ENCODE measurements around the gene RPL36.
"Not testable (repeated sequence)": the region's sequence is repeated elsewhere in the genome, so short reads cannot be mapped to it uniquely, and the experiment has no call there.

Gene RPL36

DNA sequence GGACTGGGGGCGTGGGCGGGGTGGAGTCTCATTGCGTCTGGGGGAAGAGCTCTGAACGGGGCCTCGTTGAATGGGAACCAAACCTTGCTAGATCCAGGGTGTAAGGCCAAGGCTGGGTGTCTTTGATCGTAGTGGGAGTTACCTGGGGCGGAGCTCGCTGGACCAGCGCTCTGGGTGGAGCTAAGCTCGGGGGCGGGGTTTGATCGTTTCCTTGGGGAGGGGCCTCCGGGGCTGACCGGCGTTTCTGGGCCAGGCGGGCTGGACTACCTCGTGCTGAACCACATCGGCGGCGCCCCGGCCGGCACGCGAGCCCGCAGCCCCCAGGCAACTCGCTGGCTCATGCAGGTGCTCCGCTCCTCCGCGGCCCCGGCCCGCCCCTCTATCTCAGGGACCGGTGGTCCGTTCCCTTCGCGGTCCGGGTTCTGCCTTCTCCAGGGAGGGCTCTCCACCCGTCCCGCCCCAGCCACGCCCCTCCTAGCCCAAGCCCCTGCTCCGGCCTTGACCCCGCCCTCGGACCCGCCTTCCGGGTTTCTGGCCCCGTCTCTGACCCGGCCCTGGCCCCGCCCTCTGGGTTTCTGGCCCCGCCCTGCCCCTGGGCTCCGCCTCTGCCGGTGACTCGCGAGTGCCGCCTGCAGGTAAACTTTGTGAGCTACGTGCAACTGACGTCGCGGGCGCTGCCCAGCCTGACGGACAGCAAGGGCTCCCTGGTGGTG lies 3.3 kb upstream of the RPL36 start:
- intact Hi-C loops (cut with DNase I) = no loop called here
- peak; percentile 82 to 96 (median 92) for DNase-seq

DNA sequence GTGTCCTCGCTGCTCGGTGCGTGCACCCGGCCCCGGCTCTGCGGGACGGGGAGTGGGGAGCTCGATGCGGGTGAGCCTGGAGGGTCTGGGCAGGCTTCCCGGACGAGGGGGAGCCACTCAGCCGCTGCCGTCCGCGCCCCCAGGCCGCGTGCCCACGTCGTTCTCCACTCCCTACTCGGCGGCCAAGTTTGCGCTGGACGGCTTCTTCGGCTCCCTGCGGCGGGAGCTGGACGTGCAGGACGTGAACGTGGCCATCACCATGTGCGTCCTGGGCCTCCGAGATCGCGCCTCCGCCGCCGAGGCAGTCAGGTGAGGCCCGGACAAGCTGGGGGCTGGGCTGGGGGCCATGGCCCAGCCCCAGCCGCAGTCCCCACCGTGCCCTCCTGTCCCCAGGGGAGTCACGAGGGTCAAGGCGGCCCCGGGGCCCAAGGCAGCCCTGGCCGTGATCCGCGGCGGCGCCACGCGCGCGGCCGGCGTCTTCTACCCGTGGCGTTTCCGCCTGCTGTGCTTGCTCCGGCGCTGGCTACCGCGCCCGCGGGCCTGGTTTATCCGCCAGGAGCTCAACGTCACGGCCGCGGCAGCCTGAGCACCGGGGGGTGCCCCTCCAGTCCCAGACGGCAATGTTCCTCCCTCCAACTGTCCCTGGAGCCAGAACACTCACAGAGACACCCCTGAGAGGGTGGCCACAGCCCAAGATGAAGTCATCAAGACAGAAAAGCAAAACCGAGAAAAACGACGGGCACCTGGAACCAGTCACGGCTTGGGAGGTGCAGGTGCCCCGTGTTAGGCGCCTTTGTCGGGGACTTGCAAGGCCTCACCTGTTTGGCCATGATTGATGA lies 2.5 kb upstream of the RPL36 start:
- intact Hi-C loops (cut with DNase I) = no loop called here

DNA sequence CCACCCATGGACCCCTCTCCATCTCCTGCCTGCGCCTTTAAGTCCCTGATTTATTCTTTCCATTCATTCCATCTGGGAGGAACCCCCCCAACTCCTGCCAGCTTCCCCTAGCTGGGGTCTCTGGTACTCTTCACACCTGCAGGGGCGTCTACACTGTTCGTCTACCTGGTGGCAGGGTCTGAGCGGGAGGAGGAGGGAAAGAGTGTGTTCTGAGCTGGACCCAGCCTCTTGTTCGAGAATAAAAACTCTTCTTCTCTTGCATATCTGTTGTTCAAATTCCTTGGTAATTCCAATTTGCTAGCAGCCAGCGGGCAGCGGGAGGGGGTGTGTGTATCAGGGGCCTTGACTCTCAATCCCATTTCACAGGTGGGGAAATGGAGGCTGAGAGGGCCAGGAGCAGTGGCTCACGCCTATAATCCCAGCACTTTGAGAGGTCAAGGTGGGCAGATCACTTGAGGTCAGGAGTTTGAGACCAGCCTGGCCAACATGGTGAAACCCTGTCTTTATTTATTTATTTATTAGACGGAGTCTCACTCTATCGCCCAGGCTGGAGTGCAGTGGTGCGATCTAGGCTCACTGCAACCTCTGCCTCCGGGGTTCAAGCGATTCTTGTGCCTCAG lies 1.7 kb upstream of the RPL36 start:
- intact Hi-C loops (cut with DNase I); DNase-seq: not testable (repeated sequence)

More for the DNA sequence above, 2.5 kb upstream of the RPL36 start:
- no peak for DNase-seq

DNA sequence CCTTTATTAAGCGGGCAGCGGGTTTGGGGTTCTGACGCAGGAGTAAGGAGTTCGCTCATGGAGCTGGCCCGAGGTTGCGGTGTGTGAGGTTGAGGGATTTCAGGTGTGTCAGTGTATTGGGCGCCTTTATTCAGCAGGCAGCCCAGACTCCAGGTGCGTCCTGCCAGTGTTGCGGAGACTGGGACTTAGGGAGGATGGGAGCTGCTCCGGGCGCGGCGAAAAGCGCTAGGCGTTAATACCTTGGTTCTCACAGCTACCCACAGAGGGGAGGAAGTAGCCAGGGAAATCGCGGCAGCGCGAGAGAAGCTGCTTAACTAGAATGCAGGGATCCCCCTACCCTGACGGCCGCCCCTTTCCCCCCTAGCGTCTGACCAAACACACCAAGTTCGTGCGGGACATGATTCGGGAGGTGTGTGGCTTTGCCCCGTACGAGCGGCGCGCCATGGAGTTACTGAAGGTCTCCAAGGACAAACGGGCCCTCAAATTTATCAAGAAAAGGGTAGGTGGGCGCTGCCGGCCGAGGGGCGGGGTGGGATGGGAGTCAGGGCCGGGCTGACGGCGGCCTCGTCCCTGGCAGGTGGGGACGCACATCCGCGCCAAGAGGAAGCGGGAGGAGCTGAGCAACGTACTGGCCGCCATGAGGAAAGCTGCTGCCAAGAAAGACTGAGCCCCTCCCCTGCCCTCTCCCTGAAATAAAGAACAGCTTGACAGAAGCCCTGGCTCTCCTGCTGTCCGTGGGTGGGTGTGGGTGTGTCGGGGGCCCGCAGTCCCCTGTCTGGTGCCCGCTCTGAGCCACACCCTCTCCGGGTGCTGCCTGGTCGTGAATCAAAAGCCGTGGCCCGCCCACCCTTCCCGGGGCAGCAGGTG lies 1.1 kb downstream of the RPL36 start:
- intact Hi-C loops (cut with DNase I) = no loop called here
- peak in 27 of 42 donors; percentile 15 to 72 (median 35) for DNase-seq

DNA sequence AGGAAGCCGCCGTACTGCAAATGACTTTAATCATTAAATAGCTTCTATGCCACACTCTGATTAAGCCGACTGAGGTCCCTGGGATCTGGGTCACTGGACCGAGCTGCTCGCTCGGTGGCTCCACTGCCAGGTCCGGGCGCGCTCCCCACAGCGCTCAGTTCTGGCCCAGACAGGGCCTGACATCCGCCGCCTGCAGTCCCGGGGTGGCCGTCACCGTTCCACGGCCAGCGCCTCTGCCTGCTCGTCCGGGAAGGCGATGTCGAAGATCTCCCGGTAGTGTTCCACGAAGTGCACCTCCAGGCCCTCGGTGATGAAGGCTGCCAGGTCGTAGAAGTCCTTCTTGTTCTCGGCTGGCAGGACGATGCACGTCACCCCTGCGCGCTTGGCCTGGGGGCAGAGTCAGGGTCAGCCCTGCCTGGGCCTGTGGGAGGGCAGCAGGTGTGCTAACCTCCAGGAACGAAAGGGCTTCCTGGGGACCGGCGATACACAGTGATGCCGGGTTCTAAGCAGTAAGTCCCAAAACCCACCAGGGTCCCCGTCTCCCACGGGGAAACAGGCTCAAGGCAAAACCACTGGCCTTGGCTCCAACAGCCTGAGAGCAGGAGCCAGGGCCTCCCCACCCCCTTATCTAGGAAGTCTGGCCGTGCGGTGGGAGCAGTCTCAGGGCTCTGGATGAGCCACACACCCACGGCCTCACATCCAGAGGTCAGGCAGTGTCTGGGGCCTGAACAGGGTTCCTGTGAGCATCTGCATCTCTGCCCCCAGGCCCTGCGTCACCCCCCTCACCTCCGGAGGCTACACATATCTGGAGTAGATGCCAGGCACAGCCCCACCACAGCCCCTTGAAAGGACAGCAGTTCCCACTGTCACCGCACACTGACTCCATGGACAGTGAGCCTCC lies 2.0 kb downstream of the RPL36 start:
- DNase-seq = peak in 4 of 42 donors; percentile 12 to 45 (median 33)
- intact Hi-C loops (cut with DNase I) = no loop called here

DNA sequence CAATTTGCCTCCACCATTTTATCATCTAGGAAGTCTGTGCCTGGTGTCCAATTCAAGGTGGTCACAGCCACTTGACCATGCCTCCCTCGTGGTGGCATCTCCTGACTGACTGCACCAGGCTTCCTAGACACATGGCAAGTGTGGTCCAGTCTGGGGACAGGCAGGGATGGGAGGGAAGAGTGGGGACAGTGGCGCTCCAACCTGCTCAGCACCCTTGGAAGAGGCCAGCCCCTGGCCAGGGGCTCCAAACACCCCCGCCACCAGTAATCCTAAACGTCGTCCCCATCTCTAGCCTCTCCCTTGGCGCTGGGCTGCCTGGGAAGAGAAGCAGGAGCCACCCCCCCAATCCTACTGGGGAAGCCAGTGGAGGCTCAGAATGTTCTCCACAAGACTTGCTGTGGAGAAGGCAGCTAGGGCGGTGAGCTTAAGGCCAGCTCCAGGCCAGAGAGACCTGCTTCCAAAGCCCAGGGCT lies 2.7 kb downstream of the RPL36 start:
- intact Hi-C loops (cut with DNase I) = no loop called here
- DNase-seq = no peak

DNA sequence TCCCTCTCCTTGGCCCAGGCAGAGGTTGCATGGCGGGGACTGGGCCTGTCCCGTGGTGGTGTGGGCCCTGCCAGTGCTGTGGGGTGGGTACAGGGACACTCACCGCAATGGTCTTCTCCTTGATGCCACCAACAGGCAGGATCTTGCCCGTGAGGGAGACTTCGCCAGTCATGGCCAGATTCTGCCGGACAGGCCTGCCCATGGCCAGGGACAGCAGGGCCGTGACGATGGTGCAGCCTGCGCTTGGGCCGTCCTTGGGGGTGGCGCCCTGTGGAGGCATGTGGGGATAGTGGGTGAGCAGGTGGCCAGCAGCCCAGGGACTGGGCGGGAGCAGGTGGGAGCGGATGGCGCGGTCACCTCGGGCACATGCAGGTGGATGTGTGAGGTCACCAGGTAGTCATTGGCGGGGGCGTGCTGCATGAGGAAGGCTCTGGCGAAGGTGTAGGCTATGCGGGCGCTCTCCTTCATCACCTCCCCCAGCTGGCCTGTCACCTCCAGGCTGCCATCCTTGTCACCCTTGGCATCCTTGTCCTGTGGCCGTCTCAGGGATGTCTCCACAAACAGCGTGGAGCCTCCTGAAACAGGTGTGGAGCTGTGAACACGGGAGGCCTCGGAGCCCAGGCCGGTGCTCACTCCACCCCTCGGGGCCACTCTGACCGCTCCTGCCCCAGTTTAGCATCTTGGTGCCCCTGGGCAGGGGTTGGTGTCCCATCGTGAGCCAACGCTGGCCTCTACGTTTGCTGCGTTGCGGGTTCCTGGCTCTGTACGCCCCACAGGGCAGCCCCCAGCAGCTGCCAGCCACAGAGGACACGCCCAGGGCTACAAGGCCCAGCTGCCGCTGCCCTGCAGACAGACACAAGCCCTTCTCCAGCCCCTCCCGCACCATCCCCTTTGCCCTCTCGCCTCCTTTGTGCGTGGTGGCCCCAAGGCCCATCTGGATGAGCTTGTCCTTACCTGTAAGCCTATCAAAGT lies 3.4 kb downstream of the RPL36 start:
- DNase-seq = no peak
- intact Hi-C loops (cut with DNase I) = no loop called here

DNA sequence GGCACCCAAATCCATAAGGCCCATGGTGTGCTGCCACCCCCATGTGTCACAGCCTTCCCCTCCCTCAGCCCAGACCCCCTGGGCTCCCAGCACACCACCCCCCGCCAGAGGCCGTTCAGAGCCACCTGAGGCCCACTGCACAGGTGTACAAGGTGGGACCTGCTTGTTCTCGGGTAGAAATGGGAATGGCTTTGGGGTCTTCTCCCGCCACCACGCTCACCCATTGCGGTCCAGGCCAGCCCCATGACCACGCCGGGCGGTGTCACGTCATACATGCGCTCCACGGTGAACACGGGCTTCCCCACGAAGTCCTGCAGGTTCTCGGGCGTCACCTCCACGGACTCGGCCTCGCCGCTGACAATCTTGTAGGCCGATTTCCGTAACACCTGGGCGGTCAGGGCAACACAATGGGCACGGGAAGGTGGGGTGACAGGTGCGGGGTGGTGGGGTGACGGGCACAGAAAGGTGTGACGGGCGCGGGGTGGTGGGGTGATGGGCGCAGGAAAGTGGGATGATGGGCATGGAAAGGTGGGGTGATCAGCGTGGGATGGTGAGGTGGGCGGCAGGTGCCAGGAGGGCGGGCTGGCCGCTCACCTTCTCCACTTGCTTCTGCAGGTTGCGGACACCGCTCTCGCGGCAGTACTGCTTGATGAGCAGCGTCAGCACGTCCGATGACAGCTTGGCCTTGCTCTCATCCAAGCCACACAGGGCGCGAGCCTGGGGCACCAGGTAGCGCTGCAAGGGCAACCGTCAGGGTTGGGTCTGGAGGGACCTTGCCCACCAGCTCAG lies 4.3 kb downstream of the RPL36 start:
- intact Hi-C loops (cut with DNase I) = no loop called here
- no peak for DNase-seq

DNA sequence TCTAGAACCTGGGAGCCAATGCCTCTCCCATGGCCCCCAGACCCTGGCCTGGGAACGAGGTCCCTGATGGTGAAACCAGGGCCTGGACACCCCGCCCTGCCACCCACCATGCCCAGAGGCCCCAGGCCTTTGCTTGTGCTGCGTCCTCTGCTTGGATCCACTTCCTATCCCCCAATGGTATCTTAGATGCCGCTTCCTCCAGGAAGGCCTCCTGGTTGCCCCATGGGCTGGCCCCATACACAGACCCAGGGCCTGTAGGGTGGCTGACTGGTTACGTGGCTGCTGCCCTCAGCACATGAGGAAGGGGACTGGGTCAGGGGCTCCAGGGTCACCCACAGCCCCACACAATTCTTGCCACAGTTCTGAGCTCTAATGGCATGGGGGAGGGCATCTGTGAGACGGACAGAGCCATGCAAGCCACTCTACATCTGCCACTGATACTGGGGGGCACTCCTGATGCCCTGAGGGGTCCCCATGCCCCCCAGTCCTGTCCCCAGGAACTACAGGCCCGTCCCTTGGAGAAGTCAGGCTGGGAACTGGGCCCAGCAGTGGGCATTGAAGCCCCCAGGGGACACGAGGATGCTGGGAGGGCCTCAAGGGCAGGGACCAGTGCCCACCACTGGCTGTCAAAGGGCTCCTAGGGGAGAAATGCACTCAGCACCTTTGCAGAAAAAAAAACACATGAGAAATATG lies 5.0 kb downstream of the RPL36 start:
- no peak for DNase-seq
- intact Hi-C loops (cut with DNase I) = no loop called here

DNA sequence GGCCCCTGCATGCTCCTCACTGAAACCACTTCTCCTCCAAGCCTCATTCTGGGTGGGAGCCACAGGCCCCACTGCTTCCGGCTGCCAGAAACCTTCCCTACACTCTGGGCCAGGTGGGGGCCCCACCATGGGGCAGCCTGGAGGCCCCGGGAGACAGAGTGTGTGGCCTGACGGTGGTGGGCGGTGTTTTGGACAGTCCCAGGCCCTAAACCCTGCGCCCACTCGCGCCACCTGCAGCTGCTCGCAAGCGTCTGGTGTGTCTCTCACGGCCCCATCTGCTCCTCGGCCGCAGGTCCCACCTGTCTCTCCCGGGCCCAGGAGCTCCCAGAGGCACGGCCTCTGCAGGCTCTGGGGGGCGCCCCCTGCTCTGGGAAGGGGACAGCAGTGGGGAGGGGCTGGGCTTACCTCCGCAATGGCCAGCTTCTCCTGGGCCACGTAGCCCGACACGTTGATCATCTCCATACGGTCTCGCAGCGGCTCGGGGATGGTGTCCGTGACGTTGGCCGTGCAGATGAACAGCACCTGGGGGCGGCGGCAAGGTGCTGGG lies 5.6 kb downstream of the RPL36 start:
- intact Hi-C loops (cut with DNase I) = no loop called here
- DNase-seq = no peak

DNA sequence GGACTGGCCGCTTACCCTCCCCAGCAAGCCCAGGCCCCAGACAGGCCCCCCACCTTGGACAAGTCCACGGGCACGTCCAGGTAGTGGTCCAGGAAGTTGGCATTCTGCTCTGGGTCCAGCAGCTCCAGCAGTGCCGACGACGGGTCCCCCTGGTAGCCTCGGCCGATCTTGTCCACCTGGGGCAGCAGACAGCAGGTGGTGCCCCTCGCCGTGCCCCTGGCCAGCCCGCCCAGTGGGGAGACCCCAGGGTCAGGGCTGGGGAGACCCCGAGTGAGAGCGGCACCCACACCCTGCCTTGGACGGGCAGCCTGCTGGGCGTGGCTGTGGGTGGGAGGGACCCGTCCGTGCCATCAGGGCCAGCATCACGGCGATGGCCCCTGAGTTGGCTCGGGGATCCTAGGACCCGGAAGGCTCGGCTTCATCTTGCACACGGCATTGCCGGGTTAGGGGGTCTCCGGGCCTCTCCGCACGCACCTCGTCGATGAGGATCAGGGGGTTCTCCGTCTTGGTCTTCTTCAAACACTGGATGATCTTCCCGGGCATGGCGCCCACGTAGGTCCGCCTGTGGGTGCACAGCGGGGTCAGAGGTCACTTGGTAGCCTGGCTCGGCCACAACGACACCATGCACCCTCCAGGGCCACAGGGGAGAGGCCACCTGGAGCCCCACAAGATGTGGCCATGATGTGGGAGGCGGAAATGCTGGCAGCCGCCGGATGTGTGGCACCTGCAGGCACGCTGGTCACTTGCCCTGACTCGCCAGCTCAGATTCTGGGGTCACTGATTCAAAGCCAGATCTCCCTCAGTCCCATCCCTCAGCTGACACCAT lies 6.3 kb downstream of the RPL36 start:
- intact Hi-C loops (cut with DNase I) = no loop called here
- DNase-seq = peak in 1 of 42 donors; percentile 14

DNA sequence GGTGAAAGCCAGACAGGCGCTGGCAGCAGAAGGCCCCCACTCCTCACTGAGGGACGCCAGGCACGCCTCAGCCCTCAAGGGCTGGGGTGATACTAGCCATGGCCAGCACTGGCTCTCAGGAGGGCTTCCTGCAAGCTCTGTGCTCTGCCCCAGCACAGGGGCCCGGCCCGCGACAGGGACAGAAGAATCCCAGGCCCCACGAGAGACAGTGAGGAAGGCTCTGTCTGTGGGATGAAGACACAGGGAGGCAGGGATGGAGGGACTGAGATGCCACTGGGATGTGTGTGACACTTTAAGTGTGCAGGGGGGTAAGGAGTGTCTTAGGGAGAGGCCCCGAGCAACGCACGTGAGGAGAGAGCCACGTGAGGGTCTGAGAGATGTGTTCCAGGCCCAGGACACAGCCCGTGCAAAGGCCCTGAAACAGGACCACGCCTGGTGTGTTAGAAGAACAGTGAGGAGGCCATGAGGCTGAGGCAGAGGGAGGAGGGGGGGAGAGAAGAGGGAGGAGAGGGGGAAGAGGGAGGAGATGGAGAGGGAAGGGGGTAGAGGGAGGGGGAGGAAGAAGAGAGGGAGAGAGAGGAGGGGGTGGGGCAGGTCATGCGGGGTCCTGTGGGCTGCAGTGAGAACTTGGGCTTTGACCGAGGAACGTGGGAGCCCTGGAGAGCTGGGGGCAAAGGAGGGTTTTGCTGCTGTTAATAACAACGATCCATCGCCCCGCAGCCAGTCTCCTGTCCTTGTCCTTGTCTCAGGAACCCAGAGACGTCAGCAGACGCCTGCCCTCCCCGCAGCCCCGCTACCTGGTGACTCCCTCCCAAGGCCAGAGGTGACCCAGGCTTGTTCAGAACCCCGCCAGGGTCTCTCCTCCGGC lies 7.2 kb downstream of the RPL36 start:
- intact Hi-C loops (cut with DNase I) = no loop called here
- no peak for DNase-seq

DNA sequence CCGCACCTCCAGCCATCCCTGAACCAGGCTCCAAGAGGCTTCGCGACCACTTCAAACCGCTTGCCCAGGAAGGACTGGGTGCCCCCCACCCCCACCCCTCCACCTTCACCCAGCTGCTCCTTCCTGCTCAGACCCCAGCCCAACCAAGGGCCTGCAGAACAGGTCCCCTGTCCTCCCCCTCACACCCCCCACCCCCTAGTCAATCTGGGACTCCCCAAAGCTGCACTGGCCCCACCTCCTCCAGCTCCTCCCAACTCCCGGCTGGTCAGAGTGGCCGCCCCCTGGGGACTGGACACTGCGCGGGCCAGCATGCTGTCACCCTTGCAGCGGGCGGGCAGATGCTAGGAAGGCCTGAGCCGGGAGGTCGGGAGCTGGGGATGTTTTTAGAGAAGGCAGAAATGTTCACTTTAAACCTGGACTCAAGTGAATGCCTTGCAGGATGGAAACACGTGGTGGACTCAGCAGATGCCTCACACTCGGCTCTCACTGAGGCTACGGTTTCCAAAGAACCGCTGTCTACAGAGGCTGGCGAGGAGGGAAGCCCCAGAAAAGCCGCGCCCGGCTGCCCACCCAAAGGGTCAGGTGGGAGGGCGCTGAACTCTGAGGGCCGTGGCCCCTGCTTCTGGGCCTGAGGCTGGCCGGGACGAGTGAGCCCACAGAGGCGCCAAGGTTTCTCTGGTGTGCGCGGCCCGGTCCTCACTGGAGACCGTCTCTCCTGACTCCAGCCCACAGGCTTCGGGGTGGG lies 8.0 kb downstream of the RPL36 start:
- intact Hi-C loops (cut with DNase I) = no loop called here
- DNase-seq = no peak
